ENCODE measurements around the gene CFAP206.

- TF ChIP-seq, protein P1, sequence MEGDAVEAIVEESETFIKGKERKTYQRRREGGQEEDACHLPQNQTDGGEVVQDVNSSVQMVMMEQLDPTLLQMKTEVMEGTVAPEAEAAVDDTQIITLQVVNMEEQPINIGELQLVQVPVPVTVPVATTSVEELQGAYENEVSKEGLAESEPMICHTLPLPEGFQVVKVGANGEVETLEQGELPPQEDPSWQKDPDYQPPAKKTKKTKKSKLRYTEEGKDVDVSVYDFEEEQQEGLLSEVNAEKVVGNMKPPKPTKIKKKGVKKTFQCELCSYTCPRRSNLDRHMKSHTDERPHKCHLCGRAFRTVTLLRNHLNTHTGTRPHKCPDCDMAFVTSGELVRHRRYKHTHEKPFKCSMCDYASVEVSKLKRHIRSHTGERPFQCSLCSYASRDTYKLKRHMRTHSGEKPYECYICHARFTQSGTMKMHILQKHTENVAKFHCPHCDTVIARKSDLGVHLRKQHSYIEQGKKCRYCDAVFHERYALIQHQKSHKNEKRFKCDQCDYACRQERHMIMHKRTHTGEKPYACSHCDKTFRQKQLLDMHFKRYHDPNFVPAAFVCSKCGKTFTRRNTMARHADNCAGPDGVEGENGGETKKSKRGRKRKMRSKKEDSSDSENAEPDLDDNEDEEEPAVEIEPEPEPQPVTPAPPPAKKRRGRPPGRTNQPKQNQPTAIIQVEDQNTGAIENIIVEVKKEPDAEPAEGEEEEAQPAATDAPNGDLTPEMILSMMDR (conservative IDR thresholded peaks at IDR 0.05), result no peak
- TF ChIP-seq EZH2 (IDR thresholded peaks at IDR 0.05; ENCODE audit: low read depth), result no peak
Measured at GRCh38 chr6:87395431-87395830, 12.3 kb upstream of the CFAP206 start.

All from PC-9 (cell line).